GM19324 (cell line): ENCODE data around the gene RTN4R.

Source experiments
- ATAC-seq: cut with Tn5 transposase; IDR thresholded peaks from one replicate; pipeline ENCODE4 v1.9.1; 2021; ENCODE audit warnings: mild to moderate bottlenecking, moderate library complexity; ENCODE audit not compliant: unreplicated experiment, low FRiP score

Gene RTN4R

DNA sequence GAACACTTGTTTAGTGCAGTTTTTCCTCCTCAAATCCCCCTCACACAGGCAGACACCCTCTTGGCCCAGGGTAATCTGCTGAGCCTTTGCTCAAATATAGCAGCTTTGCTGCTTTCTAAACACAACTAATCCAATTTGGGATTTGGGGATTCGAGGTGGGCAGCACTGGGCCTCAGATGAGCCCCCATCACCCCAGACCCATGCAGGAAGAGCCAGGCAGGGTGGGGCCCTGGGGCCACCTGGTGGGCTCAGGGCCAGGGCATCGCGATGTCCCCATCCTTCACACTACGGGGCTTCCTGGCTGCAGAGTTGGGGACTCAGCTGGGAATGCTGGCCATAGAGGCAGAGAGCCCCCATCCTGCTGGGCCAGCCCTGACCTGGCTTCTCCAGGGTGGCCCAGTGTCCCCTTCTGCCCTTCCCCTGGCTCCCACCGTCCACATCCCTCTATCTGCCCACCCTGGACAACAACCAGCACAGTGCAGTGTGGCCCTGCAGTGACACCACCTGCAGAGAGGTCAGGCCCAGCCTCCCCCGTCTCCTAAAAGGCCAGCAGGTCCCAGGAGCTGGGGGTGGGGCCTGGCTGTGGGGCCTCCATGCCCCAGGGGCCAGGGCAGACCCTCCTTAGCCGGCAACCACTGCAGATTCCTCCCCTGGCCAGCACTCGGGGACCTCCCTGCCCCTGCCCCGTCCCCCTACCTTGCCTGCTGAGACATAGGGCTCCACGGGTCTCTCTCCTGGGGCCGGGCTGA, 60.7 kb downstream of the RTN4R start:
- no peak for ATAC-seq

DNA sequence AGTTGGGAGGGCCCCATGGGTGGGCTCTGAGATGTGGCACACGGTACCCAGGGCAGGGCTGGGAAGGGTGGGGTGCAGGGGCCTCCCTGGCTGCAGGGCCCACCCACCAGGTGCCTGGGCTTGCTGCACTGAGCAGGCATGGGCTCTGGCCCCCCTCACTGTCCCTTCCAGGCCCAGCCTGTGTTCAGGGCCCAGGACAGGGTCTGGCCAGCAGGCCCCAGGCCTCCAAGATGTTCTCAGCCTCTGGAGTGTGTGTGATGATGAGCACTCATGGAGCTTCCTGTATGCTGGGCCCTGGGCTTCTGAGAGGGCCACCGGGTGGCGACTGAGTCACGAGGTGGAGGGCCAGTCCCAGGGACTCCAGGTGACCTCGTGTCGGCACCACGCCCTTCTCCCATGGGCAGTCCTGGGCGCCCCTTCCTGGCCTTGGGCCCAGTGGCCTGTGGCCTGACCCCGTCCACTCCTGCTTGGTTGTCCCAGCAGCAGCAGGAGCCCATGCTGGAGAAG, 61.4 kb downstream of the RTN4R start:
- no peak for ATAC-seq

DNA sequence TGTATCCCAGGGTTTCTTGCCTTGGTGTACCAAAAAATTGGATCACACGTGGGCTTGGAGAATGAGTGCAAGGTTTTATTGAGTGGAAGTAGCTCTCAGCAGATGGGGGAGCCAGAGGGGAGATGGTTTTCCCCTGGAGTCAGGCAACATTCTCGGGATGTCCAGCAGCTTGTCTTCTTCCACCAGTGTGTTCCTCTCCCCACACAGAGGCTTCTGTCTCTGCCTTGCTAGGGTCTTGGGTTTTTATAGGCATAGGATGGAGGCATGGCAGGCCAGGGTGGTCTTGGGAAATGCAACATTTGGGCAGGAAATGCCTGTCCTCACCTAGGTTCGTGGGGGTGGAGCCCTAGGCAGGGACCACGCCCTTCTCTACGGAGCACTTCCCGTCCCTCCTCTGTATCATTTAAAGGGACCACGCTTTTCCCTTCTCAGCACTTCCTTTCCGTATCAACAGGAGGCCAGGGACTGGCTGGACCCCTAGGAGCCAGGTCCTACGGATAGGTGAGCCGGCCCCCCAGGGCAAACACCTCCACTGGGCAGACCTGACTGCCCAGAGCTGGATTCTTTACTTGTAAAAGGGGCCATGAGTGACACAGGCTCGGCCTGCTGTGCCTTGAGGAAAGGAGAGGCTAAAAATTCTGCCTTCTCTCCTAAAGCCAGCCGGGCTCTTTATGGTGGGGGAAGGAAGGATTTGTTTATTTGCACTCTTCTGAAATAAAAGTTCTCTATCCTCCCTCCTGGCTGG, 62.0 kb downstream of the RTN4R start:
- no peak for ATAC-seq

DNA sequence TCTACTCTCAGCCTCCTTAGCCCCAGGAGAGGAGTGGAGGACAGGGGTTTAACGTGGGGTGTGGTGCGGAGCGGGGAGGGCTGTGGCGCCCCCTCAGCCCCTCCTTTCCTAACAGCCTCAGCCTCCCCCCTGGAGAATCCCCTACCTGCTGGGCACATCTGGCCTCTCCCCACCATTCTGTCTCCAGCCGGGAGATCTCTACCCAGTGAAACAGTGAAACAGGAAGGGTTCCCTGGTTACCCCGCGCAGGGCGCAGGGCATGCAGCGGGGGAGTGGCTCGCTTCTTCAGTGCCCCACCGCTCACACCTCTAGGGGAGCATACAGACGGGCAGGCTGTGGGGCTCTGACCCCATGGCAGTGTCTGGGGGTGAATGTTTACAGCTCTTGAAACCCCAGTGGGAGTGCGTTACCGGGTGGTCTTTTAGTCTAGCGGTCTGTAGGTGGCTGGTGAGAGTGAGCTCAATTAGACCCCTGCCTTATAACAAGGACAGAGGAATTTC, 62.6 kb downstream of the RTN4R start:
- ATAC-seq = no peak

DNA sequence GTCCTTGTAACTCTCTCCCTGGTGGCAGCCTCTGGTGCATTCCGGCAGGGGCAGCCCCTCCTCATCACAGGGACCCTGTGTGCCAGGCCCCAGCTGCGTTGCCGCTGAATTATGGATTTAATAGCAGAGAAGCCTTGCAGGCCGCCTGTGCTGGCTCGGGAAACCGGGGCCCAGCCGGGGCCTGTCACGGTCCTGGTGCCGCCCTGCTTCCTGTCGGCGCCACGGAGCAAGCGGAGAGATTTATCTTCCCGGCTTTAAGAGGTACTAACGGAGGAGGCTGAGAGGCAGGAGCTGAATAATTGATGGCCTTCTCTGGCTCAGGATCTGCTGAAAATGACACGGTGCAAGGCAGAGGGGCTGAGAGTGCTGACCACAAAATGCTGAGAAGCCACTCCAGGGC, 63.3 kb downstream of the RTN4R start:
- no peak for ATAC-seq

DNA sequence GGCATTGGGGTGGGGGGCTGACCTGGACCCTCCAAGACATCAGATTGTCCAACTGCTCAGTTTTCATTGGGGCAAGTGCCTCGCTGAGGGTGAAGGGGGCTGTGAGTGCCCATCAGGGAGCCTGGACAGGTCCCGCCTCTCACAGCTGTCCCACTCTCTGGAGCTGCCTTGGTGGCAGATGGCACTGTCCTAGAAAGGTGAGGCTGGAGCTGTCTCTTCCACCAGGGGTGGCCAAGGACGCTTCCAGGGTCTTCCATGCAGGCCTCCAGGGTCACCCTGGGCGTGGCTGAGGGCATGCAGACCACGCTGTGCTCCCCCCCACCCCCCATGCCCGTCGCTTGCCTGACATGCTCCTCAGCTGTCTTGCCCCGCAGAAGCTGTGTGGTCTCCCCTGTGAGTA, 63.8 kb downstream of the RTN4R start:
- ATAC-seq = no peak

DNA sequence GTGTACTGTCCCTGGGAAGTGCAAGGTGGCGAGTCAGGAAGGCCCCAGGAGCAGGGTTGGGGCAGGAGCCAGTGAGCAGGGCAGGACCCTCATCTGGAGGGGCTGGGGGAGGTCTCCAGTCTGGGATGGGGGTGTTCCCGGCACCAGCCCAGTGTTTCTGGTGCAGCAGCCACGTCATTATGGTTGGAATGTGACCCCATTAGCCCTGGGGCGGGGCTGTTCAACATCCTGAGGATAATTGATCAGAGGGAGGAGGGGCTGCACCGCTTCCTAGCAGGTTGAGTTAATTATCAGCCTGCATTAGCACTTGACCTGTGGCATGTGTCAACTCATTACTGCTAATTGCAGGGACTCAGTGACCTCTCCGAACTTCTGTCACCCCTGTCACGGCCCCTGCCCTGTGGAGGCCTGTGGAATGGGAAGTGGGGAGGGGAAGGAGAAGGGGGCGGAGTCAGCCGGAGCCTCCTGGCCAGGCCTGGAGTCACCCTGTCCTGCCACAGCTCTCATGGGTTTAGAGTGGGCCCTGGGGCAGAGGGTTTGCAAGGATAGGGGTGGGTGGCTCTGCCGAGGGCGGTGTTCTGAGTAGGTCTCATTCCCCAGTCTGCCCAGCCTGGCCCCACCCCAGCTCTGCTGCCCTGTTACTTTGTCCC, 64.4 kb downstream of the RTN4R start:
- no peak for ATAC-seq

DNA sequence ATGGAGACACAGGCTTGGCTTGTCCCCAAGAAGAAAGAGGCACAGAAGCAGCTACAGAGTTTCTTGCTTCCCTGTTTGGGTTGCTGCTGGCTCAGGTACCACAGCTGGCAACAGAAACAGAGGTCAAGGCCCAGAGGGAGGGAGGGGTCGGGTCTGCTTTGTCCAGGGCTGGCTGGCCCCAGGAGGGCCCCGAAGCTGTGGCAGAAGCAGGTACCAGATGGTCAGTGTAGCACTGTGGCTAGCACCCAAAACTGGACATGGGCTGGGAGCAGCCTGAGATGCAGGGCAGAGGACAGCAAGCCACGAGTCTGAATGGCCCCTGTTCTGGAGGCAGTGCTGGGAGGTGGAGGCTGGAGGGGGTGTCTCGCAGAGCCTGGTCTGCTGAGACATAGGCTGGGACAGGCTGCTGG, 65.0 kb downstream of the RTN4R start:
- ATAC-seq = no peak

DNA sequence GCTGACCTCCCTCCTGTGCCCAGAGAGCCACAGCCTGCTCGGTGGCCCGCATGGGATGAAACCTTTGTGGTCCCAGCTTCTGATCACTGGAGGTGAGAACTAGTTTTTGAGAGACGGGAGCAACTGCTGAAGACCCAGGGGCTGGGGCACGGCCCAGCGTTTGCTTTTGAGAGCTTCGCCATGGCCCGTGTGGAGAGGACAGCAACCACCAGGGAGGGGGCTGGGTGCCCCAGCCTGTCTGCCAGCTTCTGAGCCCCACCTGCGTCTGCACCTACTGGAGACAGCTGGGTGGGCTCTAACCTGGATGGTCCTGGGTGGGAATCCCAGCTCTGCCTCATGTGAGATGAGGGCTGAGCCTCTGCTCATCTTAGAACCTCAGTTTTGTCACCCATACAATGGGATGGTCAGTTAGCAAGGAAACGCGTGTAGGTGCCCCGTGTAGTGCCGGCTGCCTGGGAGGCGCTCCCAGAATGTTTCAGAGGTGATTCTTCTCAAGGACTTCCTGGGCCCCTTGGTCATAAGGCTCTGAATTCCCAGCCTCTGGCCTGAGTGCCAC, 66.2 kb downstream of the RTN4R start:
- ATAC-seq = no peak

DNA sequence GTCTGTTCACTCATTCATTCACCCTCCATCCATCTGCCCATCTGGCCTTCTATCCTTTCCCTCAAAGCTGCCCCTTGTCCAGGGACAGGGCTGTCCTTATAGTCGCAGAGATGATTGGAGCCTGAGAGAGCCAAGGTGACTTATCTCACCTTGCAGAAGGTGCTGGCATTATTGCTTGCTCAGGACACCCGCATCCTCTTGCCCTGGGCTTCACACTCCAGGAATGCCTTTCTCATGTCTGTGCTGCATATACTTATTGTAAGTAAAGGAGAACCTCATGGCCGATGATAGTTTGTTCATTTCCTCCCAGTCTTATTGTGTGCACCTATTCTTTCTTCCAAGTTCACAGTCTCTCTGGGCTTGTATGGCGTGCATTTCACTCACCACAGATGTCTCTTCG, 68.2 kb downstream of the RTN4R start:
- ATAC-seq = no peak

DNA sequence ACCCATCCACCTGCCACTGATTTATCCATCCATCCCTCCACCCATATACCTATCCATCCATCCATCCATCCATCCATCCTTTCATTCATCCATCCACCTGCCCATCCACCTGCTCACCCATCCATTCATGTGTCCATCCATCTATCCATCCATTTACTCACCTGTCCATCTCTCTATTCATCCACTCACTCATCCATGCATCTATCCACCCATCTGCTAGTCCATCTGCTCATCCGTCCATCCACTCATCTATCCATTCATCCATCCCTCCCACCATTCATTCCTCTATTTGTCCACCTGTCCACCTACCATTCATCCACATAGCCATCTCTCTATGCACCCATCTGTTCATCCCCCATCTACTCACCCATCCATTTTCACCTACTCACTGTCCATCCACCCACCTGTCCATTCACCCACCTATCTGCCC, 68.7 kb downstream of the RTN4R start:
- no peak for ATAC-seq

DNA sequence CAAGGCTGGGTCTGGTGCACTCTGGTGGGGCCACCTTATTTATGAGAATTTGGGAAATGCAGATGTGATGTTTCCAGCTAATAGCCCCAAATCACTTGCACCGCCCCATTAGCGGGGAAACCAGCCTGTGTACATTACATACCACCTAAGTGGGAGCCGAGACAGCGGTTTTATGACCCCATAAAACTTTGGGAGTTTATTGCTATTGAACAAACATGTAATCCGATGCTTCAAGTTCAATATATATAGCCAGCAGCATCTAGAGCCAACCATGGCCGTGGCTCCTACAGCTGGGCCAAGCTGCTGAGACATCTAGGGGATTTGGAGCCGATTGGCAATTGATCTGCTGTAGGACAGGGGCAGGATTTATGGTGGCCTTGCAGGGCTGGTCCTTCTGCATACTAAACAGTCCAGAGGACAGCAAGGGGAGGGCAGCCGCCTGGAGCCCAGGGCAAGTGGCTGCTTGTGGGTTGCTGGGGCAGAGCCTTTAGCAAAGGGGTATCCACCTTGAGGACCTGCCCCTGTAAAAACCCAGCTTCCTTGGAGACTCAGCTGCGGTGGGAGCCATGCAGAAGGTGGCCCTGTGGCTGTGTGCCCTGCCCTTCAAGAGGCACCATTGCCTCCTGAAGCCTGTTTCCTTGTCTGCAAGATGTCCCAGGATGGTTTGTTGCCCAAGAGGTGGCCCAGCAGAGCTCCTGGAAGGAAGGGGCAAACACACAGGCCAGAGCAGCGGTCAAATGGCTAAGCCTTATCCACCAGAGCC, 69.4 kb downstream of the RTN4R start:
- ATAC-seq = no peak

DNA sequence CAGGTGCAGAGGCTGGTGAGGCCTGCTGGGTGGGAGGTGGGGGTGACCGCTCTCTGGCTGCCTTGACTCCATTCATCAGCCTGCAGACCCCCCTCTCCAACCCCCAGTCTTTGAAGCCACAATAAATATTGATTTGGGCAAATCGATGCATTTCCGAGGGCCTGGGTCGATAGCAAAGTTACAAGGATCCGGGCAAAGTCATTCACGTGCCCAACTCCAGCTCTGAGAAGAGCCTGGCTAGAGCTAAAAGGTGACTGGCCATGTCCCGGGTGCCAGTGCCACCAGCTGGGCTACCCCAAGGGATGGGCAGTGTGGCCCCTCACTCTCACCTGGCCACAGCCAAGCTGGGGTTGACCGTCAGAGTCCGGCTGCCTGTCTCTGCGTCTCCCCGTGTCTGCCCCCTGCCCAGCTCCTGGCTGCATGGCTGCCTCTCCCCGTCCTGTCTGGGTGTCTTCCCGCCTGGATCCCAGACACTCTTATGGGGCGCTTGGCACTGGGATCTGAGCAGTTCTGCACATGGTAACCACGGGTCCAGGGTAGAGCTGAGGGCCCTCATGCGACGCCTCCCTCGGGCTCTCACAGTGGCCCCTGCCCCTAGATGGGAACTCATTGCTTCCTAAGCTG, 70.6 kb downstream of the RTN4R start:
- ATAC-seq = no peak

DNA sequence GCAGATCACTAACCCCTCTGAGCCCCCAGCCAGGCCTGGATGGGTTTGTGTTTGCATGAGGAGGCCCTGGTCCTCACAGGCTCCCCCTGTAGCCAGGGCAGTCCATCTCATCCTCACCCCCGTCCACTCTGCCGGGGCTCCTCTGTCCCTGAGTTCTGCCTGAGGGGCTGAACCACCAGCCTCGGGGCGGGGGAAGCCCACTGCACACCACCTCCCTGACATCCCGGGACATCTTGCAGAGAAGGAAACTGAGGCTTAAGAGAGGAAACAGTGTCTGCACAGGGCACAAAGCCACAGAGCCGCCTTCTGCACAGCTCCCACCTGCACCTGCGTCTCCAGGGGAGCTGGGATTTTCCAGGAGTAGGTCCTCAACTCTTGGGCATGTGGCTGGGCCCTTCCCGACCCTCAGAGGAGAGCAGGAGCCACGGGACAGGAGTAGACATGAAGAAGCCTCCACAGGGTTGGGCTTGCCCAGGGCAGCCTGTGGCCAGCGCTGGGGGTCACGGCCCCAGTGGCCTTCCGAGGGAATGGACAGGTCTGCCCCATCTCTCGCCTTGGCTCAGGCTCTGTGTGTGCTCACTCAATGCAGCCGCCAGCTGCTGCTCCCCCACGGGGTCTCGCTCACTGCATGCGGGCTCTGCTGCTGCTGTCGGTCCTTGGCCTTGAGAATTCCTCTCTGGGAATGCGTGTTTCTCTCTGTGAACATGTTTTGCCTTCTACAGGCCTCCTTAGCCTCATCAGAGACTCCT, 71.8 kb downstream of the RTN4R start:
- no peak for ATAC-seq

DNA sequence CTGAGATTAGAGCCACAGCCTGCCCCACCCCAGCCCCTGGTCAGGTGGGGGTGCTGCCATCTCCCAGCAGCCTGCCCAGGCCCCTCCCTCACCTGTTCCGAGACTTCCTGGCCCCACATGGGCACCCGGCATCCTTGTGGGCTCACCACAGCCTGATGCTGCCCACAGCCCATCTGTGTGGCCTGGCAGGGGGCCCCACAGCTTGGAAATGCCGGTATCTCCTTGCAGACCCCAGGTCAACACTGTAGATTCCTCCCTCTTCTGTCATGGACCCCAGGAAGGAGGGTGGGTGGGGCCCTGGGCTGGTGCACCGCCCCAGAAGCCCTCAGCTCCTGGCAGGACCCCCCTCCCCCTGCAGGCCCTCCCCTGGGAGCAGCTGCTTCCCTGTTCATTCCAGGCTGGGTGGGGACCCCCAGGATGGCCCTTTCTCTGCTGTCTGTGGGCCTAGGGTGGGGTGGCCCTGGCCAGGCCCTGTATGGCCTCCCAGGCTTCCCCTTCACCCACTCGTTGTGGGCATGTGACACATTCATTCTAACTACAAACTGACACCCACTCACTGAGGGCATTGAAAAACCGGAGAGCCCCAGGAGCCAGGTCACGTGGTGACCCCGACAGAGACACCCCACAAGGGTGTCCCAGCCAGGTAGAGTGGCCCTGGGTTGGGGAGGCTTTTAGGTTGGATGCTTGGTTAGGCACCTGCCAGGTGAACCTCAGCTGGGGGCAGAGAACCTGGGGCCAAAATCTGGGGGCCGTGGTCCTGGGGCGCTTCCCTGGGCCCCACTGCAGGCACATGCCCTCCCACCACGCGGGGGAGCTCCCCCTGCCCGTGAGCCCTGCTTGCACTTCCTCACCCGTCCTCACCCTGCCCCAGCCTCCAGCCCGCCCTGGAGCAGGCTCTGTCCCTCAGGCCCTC, 73.2 kb downstream of the RTN4R start:
- ATAC-seq = no peak

DNA sequence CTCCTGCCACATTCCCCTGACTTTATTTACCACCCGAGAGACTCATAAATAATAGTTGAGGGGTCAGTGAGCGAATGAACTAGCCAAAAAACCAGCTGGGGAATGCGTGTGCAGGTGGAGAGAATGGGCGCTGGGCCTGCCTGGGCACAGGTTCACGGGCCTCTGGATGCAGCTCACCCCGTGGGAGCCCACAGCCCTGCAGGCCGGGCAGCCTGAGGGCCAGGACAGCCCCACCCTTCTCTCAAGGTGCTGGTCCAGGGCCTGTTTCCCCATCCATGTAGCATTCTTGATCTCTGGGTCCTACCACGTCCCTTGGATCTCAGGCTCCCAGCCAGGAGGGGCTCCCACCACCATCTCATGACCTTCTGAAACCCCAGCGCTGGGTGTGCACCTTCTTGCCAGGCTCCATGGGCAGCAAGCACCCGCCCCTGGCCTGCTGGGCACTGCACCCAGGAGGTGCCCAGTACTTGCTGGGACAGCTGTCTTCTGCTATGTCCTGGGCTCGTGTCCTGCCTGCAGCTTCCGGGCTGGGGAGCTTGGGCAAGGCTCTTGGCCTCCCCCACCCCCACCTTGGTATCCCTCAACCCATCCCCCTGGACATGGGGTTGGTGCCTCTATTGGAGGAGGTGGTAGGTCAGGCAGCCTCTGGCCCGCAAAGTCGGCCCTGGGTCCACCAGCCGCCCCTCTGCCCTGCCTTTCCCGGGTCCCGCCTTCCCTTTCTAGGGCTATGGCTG, 74.2 kb downstream of the RTN4R start:
- no peak for ATAC-seq

DNA sequence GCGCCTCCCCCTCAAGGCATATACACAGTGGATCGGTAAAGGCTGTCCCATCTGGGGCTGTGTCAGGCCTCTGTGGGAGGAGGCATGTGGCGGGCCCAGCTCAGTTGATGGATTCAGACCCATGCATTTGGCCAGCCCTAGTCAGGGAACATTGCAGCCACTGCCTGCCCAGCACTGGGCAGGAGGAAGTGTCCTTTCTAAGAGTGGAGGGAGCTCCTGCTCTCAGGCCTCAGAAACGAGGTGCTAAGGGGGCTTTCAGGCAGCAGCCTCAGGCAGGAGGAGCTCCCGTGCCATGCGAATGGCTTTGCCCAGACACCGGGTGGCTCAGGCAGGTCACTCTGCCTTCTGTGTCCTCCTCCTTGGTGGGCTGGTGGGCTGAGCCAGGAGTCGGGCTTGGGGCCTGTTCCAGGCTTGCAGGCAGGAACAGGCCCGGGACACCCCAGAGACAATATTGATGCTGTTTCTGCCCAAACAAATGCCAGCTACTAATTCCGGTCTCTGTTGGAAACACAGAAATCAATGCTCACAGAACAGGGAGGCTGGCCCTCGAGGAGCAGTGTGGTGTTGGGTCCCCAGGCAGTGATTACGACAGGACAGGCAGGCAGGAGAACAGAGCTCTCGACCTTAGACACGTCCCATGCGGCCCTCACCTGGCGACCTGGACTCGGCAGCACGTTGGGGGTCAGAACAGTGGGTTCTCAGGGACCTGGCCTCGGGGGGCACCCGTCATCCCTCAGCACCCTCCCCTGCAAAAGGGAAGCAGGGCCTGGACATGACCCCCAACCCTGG, 75.0 kb downstream of the RTN4R start:
- no peak for ATAC-seq
